HCT116 (cell line): ENCODE data around the gene SMIM23. TPM values are rescaled to one million over a fixed set of nuclear protein-coding genes. Genes with fewer than 3 reads are reported as not detected.

ENCODE experiments used
- ATAC-seq: fragments of 200-7000 bp; cut with Tn5 transposase; 2 replicates; pipeline ENCODE4 v1.9.1; 2020; ENCODE audit warnings: mild to moderate bottlenecking, moderate library complexity
- BruUV-seq: library from RNA; stranded (reverse); fragments of 400-500 nt; replicated peaks from 2 replicates; lab custom pipeline; 2021; lab: Mats Ljungman, UMichigan
- CTCF ChIA-PET: fragments of 300-600 bp; sonication (Branson Sonifier 250); formaldehyde crosslinking; loops from one replicate; lab custom pipeline; 2021; ENCODE audit warnings: antibody characterized with exemption; lab: Charles Lee
- POLR2A ChIA-PET: fragments of 300-600, 350-600 bp; sonication (Branson Sonifier 250); formaldehyde crosslinking; loops from one replicate; lab custom pipeline; 2021; ENCODE audit warnings: antibody characterized with exemption; lab: Charles Lee
- RAD21 ChIA-PET, 2 experiments: fragments of 300-600 bp; sonication (Branson Sonifier 250); formaldehyde crosslinking; loops; one replicate each; lab custom pipeline; 2023; ENCODE audit warnings: low total read pairs in 2 of 2; ENCODE audit not compliant: uncharacterized antibody in 2 of 2, unreplicated experiment in 2 of 2, low non-redundant PET in 1 of 2; lab: Charles Lee
- DNase-seq: peaks from one replicate; pipeline ENCODE4 v3.0.0-alpha.2; 2010; ENCODE audit warnings: low read depth, low spot score
- H2AFZ ChIP-seq: fragments of 200-600 bp; shearing (Covaris generic), sonication (generic); 2 replicates; pipeline ENCODE4 v1.6.1; 2017; ENCODE audit warnings: low read depth, mixed run types, mixed read lengths, antibody characterized with exemption, low read length; ENCODE audit not compliant: poor library complexity, severe bottlenecking
- H3K27ac ChIP-seq: 2 replicates; pipeline ENCODE4 v1.5.1; 2012; ENCODE audit warnings: low read depth, low read length
- H3K27me3 ChIP-seq: fragments of 200-600 bp; sonication (generic); 2 replicates; pipeline ENCODE4 v1.6.1; 2016; ENCODE audit warnings: mixed run types, low read length, mixed read lengths; ENCODE audit not compliant: insufficient read depth
- H3K36me3 ChIP-seq, 2 experiments: fragments of 200-500 bp in 1 of 2; fragments of 200-600 bp in 1 of 2; sonication (Bioruptor generic) in 1 of 2; sonication (generic) in 1 of 2; 2 replicates each; pipeline versions ENCODE4 v1.5.1 to v1.6.1; 2014 to 2016; ENCODE audit warnings: low read length in 2 of 2, inconsistent platforms in 1 of 2, mixed read lengths in 1 of 2, mixed run types in 1 of 2; ENCODE audit not compliant: insufficient read depth in 2 of 2, control insufficient read depth in 1 of 2
- H3K4me1 ChIP-seq, 2 experiments: fragments of 200-600 bp in 1 of 2; sonication (generic) in 1 of 2; 2 replicates each; pipeline versions ENCODE4 v1.5.1 to v1.6.1; 2012 to 2017; ENCODE audit warnings: low read length in 2 of 2, inconsistent platforms in 1 of 2, mild to moderate bottlenecking in 1 of 2, mixed read lengths in 1 of 2, mixed run types in 1 of 2, moderate library complexity in 1 of 2; ENCODE audit not compliant: insufficient read depth in 2 of 2, control insufficient read depth in 1 of 2
- H3K4me2 ChIP-seq: fragments of 200-600 bp; sonication (generic); 2 replicates; pipeline ENCODE4 v1.6.1; 2017; ENCODE audit warnings: mixed run types, low read length, mixed read lengths
- H3K4me3 ChIP-seq, 2 experiments: fragments of 200-600 bp in 1 of 2; sonication (generic) in 1 of 2; replicated peaks in 1 of 2; 2 replicates each; pipeline ENCODE4 v1.5.1; 2011 to 2016; ENCODE audit warnings: low read length in 2 of 2, control low read depth in 1 of 2, low read depth in 1 of 2, mild to moderate bottlenecking in 1 of 2, mixed read lengths in 1 of 2, mixed run types in 1 of 2
- H3K79me2 ChIP-seq: fragments of 200-600 bp; sonication (generic); 2 replicates; pipeline ENCODE4 v1.6.1; 2017; ENCODE audit warnings: mild to moderate bottlenecking, mixed run types, low read length, moderate library complexity, mixed read lengths; ENCODE audit not compliant: insufficient read depth
- H3K9ac ChIP-seq: fragments of 200-600 bp; sonication (generic); 2 replicates; pipeline ENCODE4 v1.6.1; 2016; ENCODE audit warnings: low read length, mixed read lengths
- H3K9me2 ChIP-seq: fragments of 200-600 bp; sonication (generic), shearing (Covaris generic); 2 replicates; pipeline ENCODE4 v1.6.1; 2017; ENCODE audit warnings: mixed run types, mild to moderate bottlenecking, moderate library complexity; ENCODE audit not compliant: insufficient read depth
- H3K9me3 ChIP-seq, 2 experiments: fragments of 200-500 bp in 1 of 2; fragments of 200-600 bp in 1 of 2; sonication (Bioruptor generic) in 1 of 2; sonication (generic) in 1 of 2; 2 replicates each; pipeline ENCODE4 v1.6.1; 2014 to 2017; ENCODE audit warnings: low read length in 2 of 2, mixed read lengths in 2 of 2, inconsistent platforms in 1 of 2, low read depth in 1 of 2, mild to moderate bottlenecking in 1 of 2, mixed run types in 1 of 2, moderate library complexity in 1 of 2; ENCODE audit not compliant: control insufficient read depth in 1 of 2, insufficient read depth in 1 of 2
- H4K20me1 ChIP-seq: fragments of 200-600 bp; sonication (generic), shearing (Covaris generic); 2 replicates; pipeline ENCODE4 v1.6.1; 2017; ENCODE audit warnings: mixed run types, mild to moderate bottlenecking, moderate library complexity; ENCODE audit not compliant: insufficient read depth
- CEBPB ChIP-seq: IDR thresholded peaks from 2 replicates; pipeline ENCODE4 v1.6.1; 2012; ENCODE audit warnings: low read depth
- EGR1 ChIP-seq: IDR thresholded peaks from 2 replicates; pipeline ENCODE4 v1.6.1; 2012; ENCODE audit warnings: low read depth
- EZH2phosphoT487 ChIP-seq: fragments of 200-600 bp; IDR thresholded peaks from 2 replicates; pipeline ENCODE4 v1.6.1; 2018; ENCODE audit warnings: antibody characterized with exemption, borderline replicate concordance
- SIN3A ChIP-seq: IDR thresholded peaks from 2 replicates; pipeline ENCODE4 v1.6.1; 2012; ENCODE audit warnings: low read depth
- SRF ChIP-seq: IDR thresholded peaks from 2 replicates; pipeline ENCODE4 v1.6.1; 2012; ENCODE audit warnings: low read depth
- TCF7L2 ChIP-seq: IDR thresholded peaks from 2 replicates; pipeline ENCODE4 v1.7.0; 2011; ENCODE audit warnings: borderline replicate concordance, inconsistent platforms; ENCODE audit not compliant: insufficient read depth, insufficient read length; ENCODE audit errors: extremely low read depth
- ZFX ChIP-seq: fragments of 450-650 bp; IDR thresholded peaks from 2 replicates; pipeline ENCODE4 v1.6.1; 2017
- ZNF274 ChIP-seq: fragments of 200-500 bp; sonication (Bioruptor generic); IDR thresholded peaks from 2 replicates; pipeline ENCODE4 v1.6.1; 2014; ENCODE audit warnings: mild to moderate bottlenecking, low read depth, low read length, inconsistent platforms
- intact Hi-C: fragments of 100-400 bp; cut with micrococcal nuclease; formaldehyde crosslinking; loops from 2 replicates; pipeline ENCODE4 v1.10.0; 2022
- total RNA-seq: library from RNA; stranded (reverse); gene quantifications from one replicate; pipeline ENCODE4 v1.2.1, GENCODE V29; 2021; ENCODE audit not compliant: unreplicated experiment
- TF ChIP-seq, protein P1 (sequence below): IDR thresholded peaks from 2 replicates; pipeline ENCODE4 v1.6.1; 2012
- TF ChIP-seq, protein P2 (sequence below): IDR thresholded peaks from 2 replicates; pipeline ENCODE4 v1.6.1; 2011; ENCODE audit warnings: mild to moderate bottlenecking, low read length, moderate library complexity; ENCODE audit not compliant: insufficient replicate concordance; ENCODE audit errors: extremely low read depth
- TF ChIP-seq, protein P3 (sequence below), 3 experiments: fragments of 200-600 bp in 1 of 3; sonication (generic) in 1 of 3; IDR thresholded peaks in 2 of 3; conservative IDR thresholded peaks in 1 of 3; 2 replicates each; pipeline ENCODE4 v1.5.1; 2012 to 2017; ENCODE audit warnings: low read depth in 2 of 3, low read length in 2 of 3, antibody characterized with exemption in 1 of 3, borderline replicate concordance in 1 of 3, control low read depth in 1 of 3, mild to moderate bottlenecking in 1 of 3, mixed read lengths in 1 of 3, mixed run types in 1 of 3, moderate library complexity in 1 of 3; ENCODE audit not compliant: insufficient read depth in 1 of 3

SMIM23 gene
- total RNA-seq, 1 experiment from 2014 or later: not detected

DNA sequence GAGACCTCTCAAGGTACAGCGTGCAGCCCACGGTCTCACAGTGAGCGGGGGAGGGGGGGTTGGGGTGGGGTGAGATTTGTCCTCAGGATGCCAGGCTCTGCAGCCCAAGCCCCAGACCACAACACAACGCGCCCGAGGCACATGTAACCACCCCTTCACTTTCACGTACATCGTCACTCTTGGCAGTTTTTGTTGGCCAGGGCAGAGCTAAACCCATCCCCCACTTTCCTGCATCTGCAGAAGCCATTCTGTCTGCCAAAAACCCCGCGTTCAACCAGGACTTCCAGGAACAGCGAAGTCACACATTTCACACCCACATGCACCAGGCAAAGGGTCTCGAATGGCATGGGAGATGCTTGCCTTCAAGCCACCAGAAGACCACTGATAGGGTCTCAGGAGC is 9.4 kb upstream of the SMIM23 start:
- CTCF ChIA-PET: no interaction called here
- ATAC-seq: no peak
- no peaks in the 10 kb centered on the region for H3K9me3 ChIP-seq
- TF ChIP-seq EGR1: no peak
- TF ChIP-seq SIN3A: no peak
- no peak for TF ChIP-seq ZNF274
- no peak for TF ChIP-seq SRF
- no peak for TF ChIP-seq EZH2phosphoT487
- TF ChIP-seq, protein P1, sequence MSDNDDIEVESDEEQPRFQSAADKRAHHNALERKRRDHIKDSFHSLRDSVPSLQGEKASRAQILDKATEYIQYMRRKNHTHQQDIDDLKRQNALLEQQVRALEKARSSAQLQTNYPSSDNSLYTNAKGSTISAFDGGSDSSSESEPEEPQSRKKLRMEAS: no peak
- no peak for TF ChIP-seq ZFX
- TF ChIP-seq, all 23 proteins: peak for 0
- Histone ChIP-seq H3K4me2 (no peak overlapping the region), H3K27ac (no peak overlapping the region), H3K9me2 (no peaks in the 10 kb centered on the region), H3K4me3 (no peak overlapping the region), H3K4me1 (no peaks in the 10 kb centered on the region), H3K79me2 (no peaks in the 10 kb centered on the region), H3K36me3 (no peaks in the 10 kb centered on the region), H3K9ac (no peak overlapping the region), H4K20me1 (no peaks in the 10 kb centered on the region), H2AFZ (no peak overlapping the region), H3K27me3 (no peaks in the 10 kb centered on the region)
- BruUV-seq: no TSS peak
- ChIA-PET POLR2A (no interaction called here), RAD21 (no interaction called here)
- DNase-seq: no peak
- intact Hi-C loops: no loop called here

DNA sequence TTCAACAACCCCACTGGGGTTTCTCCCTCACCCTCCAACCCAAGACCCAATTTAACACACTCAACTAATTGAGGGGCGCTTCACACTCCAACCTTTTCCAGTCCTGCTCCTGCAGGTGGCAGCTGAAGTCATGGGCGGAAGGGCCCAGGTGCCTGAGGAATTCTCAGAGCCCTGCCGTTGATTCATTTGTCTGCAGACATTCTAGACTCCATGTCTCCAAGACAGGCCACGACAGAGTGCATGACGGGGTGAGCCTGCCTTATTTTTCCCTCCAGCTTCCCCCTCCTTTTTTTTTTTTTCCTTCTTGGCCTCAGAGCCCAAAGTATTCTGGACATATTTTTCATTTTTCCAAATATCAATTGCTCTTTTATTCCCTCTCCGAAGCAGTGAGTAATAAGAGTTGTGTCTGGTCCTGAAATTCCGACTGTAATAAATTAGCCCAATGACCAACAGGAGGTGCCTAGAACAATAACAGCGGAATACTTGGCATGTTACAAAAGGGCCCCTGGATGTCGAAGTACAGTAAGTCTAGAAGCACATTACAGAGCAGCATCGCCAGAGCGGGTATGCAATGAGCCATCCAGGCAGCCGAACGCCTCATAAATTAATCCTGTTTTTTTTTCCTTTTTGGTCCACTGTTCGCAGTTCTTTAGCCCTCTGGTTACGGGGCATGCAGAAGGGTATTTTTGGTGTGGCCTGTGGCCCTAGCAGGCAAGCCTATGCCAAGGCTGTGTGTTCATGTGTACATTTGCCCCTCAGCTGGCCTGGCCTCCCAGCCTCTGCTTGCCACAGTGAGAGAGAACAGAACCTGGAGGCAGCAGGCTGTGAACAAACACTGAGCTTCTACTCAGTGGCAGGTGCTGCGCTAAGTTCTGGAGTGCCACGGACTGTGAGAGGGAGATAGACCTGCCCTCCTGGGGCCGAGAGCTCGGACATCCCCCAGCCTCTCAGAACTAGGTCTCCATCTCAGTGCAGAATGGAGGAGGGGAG is 8.6 kb upstream of the SMIM23 start:
- no TSS peak for BruUV-seq
- H3K4me1 ChIP-seq: no peaks in the 10 kb centered on the region
- H3K79me2 ChIP-seq: no peaks in the 10 kb centered on the region
- H3K36me3 ChIP-seq: no peaks in the 10 kb centered on the region
- no peak overlapping the region for H3K4me3 ChIP-seq
- H3K9ac ChIP-seq: no peak overlapping the region
- ChIA-PET POLR2A (no interaction called here), RAD21 (no interaction called here), CTCF (no interaction called here)
- H3K9me2 ChIP-seq: no peaks in the 10 kb centered on the region
- H3K4me2 ChIP-seq: no peak overlapping the region
- H3K9me3 ChIP-seq: no peaks in the 10 kb centered on the region
- no peak for DNase-seq
- H4K20me1 ChIP-seq: no peaks in the 10 kb centered on the region
- no peak overlapping the region for H2AFZ ChIP-seq
- ATAC-seq: no peak
- no peaks in the 10 kb centered on the region for H3K27me3 ChIP-seq
- no peak overlapping the region for H3K27ac ChIP-seq
- intact Hi-C loops: no loop called here
- TF ChIP-seq, protein P1: no peak
- TF ChIP-seq, protein P2, sequence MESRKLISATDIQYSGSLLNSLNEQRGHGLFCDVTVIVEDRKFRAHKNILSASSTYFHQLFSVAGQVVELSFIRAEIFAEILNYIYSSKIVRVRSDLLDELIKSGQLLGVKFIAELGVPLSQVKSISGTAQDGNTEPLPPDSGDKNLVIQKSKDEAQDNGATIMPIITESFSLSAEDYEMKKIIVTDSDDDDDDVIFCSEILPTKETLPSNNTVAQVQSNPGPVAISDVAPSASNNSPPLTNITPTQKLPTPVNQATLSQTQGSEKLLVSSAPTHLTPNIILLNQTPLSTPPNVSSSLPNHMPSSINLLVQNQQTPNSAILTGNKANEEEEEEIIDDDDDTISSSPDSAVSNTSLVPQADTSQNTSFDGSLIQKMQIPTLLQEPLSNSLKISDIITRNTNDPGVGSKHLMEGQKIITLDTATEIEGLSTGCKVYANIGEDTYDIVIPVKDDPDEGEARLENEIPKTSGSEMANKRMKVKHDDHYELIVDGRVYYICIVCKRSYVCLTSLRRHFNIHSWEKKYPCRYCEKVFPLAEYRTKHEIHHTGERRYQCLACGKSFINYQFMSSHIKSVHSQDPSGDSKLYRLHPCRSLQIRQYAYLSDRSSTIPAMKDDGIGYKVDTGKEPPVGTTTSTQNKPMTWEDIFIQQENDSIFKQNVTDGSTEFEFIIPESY: no peak
- no peak for TF ChIP-seq TCF7L2
- no peak for TF ChIP-seq CEBPB
- TF ChIP-seq, protein P3, sequence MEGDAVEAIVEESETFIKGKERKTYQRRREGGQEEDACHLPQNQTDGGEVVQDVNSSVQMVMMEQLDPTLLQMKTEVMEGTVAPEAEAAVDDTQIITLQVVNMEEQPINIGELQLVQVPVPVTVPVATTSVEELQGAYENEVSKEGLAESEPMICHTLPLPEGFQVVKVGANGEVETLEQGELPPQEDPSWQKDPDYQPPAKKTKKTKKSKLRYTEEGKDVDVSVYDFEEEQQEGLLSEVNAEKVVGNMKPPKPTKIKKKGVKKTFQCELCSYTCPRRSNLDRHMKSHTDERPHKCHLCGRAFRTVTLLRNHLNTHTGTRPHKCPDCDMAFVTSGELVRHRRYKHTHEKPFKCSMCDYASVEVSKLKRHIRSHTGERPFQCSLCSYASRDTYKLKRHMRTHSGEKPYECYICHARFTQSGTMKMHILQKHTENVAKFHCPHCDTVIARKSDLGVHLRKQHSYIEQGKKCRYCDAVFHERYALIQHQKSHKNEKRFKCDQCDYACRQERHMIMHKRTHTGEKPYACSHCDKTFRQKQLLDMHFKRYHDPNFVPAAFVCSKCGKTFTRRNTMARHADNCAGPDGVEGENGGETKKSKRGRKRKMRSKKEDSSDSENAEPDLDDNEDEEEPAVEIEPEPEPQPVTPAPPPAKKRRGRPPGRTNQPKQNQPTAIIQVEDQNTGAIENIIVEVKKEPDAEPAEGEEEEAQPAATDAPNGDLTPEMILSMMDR (IDR thresholded peaks at IDR 0.05 in 2 of 3, conservative IDR thresholded peaks at IDR 0.05 in 1 of 3; ENCODE audit: borderline replicate concordance in 1 of 3, insufficient read depth in 1 of 3, low read depth in 2 of 3, low read length in 2 of 3): no peak
